GM19468 (cell line): ENCODE measurements around the gene PLXDC1.
"Not testable (repeated sequence)": the region's sequence is repeated elsewhere in the genome, so short reads cannot be mapped to it uniquely, and the experiment has no call there.

ENCODE experiments used
- ATAC-seq: cut with Tn5 transposase; IDR thresholded peaks from one replicate; pipeline ENCODE4 v1.9.1; 2021; ENCODE audit warnings: mild to moderate bottlenecking, moderate library complexity, moderate number of reproducible peaks; ENCODE audit not compliant: unreplicated experiment; ENCODE audit errors: extremely low read depth

Gene PLXDC1

DNA sequence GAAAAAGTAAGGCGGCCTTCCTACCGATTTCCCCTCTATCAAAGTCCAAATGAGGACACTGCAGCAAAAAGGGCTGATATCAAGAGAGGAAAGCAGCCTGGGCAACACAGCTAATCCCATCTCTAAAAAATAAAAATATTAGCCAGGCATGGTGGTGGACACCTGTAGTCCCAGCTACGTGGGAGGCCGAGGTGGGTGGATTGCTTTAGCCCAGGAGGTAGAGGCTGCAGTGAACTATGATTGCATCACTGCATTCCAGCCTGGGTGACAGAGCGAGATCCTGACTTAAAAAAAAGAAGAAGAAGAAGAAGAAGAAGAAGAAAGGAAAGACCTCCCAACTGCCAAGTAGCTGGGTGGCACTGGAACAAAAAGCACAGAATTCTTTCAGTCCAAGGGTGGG, 31.6 kb upstream of the PLXDC1 start:
- no peak for ATAC-seq

- no peak for ATAC-seq
These were observed 29.9 kb upstream of the PLXDC1 start for GRCh38 chr17:39181303-39181702.

DNA sequence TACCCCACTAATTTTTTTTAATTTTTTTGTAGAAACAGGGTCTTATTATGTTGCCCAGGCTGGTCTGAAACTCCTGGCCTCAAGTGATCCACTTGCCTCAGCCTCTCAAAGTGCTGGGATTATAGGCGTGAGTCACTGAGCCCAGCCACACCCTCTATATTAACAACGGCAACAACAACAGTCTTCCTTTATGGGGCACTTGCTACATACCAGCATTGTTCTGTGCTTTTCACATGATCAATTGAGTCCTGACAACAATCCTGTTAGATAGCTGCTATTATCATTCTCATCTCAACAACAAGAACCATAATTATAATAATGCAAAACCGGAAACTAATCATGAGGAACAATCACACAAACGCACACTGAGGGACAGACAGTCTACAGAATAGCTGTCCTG, 27.1 kb upstream of the PLXDC1 start:
- ATAC-seq: no peak

DNA sequence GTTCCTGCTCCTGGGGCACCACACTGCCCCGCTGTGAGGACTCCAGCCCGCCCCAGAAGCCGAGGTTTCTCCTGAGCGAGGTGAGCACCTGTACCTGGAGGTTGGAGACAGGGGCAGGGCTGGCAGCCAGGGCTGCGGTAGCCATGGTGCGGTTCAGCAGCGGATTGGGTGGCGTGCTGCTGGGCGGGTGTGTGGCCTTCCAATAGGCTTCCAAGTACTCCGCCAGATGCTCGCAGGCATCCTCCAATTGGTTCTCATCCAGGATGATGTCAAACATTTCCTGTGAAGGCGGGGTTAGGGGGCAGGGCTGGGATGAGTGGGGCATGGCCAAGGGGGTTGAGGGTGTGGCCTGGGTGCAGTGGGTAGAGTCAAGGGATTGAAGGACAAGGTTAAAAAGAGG, 25.8 kb upstream of the PLXDC1 start:
- no peak for ATAC-seq

DNA sequence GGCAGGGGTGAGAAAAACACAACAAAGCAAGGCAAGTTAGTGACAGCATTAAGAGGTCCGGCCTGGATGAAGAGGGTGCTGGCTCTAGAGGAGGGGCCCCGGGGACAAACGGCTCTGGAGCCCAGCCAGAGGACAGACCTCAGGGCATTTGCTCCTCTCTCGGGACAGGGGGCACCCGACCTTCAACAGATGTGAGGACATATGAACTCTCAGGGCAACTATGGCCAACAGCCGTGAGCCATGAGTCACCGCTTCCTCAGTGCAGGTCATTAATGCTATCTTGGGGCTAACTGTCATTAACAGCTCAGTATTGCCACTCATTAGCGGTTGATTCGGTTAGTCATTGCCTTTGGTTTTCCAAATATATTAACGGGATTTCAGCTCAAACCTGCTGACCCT, 24.3 kb upstream of the PLXDC1 start:
- ATAC-seq: no peak

GRCh38 chr17:39174920-39175694, 23.7 kb upstream of the PLXDC1 start:
- no peak for ATAC-seq

DNA sequence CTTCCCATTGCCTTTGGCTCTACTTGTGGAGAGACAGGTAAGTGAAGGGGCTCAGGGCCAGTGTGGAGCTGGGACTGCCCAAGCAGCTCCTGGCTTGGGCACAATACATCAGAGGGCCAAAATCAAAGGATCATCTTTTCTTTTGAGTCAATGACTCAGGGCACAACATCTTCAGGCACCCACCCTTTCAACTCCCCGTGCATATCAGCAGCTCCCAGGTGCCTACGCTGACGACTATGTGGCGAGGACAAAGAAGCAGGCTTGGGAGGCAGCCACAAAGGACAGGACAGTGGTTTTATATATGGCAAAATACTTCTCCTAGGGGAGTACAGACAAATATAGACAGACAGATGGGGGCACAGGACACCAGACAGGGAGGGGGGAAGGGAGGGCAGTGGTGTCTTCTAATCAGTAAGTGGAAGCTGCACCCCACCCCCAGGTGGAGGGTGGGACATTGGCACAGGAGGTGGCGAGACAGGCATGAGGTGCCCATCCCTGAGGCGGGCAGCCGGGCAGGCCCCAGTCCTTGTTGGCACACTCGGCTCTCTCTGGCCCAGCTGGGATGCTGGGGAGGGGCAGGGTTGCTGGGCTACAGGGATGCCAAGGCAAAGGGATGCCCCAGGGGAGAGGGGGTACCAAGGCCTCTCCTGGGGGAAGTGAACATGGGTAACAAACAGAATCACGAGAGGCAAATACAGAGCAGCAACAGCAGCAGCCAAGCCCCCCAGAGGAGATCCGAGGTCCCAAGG, 22.3 kb upstream of the PLXDC1 start:
- ATAC-seq: no peak

GRCh38 chr17:39173080-39173479, 21.6 kb upstream of the PLXDC1 start:
- no peak for ATAC-seq

GRCh38 chr17:39171933-39172332, 20.5 kb upstream of the PLXDC1 start:
- no peak for ATAC-seq

GRCh38 chr17:39170558-39170957, 19.1 kb upstream of the PLXDC1 start:
- ATAC-seq: no peak

- ATAC-seq: no peak
These were observed 18.7 kb upstream of the PLXDC1 start for GRCh38 chr17:39170109-39170508.

DNA sequence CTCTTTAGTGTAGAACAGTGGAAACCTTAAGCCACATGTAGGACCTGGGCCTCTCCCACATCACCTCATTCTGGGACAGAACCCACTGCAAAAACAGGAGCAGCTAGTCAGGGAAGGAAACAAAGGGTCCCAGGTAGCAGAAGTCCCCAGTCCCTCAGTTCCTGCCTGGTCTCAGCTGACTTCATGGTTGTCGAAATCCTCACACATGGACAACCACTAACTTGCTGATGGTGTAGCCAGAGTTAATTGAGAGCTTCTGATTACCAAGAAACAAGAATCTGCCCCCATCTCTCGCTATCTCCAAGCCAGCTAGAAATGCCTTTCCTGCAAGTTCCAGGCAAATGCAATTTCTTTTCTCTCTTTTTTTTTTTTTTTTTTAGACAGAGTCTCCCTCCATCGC, 18.1 kb upstream of the PLXDC1 start:
- ATAC-seq: no peak

DNA sequence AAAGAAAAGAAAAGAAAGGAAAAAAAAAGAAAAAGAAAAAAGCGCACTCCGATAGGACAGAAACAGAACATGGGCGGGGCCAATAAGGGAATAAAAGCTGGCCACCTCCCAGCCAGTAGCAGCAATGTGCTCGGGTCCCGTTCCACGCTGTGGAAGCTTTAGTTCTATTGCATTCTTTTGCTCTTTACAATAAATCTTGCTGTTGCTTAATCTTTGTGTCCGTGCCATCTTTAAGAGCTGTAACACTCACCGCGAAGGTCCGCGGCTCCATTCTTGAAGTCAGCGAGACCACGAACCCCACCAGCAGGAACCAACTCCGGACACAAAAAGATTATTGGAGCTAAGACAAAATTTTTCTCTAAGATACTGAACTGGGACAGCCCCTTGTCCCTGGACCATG, 17.7 kb upstream of the PLXDC1 start:
- ATAC-seq: no peak

GRCh38 chr17:39168503-39168902, 17.1 kb upstream of the PLXDC1 start:
- ATAC-seq: not testable (repeated sequence)

DNA sequence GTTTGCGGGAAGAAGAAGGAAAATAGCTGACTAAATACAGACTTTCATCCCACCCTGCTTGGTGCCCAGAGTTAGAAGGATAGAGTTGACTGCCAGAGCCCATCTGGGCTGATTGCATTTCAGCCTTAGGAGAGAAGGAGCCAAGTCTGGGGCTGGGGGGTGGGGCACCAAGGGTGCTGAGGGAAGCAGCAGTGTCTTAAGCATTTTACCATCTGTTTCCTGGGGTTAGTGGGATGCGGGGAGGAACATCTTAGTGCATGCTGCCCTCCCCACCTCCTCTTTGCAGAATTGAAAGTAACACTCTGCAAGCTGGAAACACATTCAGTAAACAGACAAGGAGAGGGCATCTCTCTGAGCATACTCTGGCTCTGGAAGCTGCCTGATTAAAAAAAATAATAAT, 16.0 kb upstream of the PLXDC1 start:
- ATAC-seq: no peak

GRCh38 chr17:39166437-39167335, 15.2 kb upstream of the PLXDC1 start:
- no peak for ATAC-seq

DNA sequence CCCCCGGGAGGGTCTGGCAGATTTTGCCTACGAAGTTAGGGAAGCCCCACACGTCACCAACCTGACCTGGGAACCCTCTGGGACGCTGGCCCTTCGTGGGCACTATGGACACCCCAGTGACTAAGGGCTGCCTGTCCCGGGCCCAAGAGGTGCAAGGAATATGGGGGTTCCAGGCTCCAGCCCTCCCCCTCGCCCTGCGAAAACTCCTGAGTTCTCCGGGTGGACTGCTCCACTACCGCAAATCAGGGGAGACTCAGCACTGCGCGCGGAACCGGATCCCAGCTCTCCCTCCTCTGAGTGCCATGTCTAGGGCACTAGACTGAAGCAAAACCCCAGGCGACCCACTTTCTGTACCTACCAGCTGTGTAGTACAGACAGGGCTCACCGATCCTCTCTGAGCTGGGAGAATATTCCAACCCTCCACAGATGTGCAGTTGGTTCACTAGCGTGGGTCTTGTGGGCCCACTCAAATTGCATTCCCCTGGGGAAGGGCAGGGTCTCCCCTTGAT, 14.5 kb upstream of the PLXDC1 start, which contains the start of gene ARL5C:
ARL5C (minus strand) TSS at position 321 of the 509 bp plus-strand sequence. CDS start 401 bp downstream, outside the sequence.
- no peak for ATAC-seq

- ATAC-seq: no peak
These were observed 13.9 kb upstream of the PLXDC1 start for GRCh38 chr17:39165178-39165840.

DNA sequence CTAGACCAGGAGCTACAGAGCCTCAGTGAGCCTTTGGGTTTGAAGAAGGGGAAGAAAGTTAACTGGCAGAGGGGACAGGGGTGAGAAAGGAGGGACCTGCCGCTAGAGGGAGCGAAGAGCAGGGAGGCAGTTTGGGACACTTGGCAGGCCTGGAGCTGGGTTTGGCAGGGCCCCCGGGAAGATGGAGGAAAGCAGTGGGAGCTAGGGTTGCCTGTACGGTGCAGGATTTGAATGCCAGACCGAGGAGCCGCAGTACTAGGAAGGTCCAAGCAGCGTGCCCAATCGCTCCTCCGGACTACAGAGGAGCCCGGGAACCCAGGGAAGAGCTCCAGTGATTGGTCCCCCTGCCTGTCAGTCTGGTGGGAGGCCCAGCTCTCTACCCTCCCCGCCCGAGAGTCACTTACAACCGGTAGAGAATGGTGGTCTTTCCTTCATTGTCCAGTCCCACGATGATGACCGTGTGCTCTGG, 13.3 kb upstream of the PLXDC1 start:
- no peak for ATAC-seq

DNA sequence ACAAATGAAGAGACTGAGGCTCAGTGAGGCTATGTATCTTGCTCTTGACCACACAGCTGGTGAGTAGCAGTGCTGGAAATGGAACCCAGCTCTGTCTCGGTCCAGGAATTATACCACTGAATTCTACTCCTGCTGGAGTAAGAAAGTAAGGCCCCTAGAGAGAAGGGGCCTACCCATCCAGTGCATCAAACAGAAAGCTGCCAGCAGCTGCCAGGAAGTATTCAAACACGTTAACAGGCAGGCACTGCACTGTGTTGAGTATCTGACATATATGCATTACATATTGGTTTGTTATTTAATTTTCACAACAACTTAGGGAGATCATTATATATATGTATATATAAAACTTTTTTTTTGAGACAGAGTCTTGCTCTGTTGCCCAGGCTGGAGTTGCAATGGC, 10.5 kb upstream of the PLXDC1 start:
- no peak for ATAC-seq
